Bronchus fibroblast of lung (primary cell): ENCODE measurements around the gene ZNF428. TPM values are rescaled to one million over a fixed set of nuclear protein-coding genes. Genes with fewer than 3 reads are reported as not detected.

ENCODE experiments used
- total RNA-seq: library from RNA; depleted of rRNA; stranded (reverse); fragments of >200 nt; gene quantifications from 2 replicates; pipeline ENCODE4 v1.2.3, GENCODE V29; 2015

The ZNF428 gene, protein sequence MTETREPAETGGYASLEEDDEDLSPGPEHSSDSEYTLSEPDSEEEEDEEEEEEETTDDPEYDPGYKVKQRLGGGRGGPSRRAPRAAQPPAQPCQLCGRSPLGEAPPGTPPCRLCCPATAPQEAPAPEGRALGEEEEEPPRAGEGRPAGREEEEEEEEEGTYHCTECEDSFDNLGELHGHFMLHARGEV
- 30.8 and 35.3 TPM in 2 replicates for total RNA-seq

DNA sequence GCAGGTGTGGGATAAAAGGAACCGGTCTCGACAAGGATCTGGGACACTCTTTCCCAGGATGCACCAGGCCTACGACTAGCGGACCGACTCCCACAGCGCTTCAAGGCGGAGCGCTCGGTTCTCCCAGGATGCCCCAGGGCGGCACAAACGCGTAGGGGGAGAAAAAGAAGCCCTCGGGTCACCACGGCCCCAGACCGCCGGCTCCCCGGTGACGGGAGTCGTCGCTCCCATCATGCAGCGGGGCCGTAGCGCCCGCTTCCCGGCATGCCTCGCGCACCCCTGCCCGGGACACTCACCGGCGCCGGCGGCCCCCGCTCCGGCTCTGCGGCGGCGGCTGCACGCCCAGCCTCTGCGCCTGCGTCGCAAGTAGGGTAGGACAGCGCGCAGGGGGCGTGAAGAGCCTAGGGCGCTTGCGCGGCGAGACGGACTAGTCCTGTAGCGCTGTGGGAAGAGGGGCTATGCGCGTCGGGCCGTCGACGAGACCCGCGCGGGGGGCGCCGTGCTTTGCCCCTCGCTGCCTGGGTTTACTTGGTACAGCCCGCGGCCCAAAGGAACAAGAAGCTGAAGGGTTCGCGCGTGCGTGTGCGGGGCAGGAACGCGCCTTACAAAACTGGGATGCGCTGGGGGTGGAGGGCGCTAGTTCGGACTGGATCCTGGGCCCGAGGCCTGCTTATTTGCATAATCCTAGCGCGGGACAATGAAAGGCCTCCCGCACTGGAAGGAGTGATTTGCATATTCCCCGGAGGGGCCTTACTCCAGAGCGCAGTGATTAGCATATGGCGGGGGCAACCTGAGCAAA is at the start of gene ZNF428:
TSS of gene ZNF428 (minus strand) at position 368 of the 799 bp plus-strand sequence. CDS start 5,325 bp downstream, outside the sequence.

DNA sequence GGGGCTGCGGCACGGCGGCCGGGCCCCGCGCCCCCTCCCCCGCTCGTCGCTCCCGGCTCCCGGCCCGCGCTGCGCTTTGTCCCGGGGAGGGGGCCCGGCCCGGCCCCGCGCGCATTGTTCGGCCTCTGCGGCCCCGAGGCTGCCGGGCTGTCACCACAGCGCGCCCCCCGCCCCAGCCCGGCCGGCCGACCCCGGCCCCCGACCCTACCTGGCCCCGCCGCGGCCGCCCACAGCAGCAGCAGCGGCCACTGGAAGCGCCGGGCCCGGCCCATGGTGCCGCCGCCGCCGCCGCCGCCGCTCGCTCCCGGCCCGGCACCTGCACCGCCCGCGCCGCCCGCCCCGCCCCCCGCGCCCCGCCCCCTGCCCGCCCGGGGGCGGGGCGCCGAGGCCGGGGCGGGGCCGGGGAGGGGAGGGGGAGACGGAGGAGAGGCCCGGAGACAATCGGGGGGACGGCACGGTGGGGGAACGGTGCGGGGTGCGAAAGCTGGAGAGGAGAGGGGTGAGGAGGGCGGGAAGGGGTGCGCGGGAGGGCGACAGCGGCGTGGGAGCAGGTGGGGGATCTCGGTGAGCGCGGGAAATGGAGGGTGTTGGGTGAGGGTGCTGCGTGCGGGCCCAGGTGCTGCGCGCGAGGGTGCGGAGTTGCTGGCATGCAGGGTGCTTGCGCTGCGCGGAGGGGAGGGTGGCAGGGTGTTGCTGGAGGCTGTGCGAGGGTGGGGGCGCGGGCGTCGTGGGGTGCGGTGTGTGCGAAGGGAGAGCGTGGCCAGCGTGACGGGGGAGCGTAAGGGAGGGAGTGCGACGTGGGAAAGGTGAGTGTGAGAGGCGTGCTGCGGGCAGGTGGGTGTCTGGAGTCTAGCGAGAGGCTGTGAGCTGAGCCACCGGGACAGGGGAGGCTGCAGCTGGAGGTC is 20.3 kb upstream of the ZNF428 start, which contains the start of gene CADM4:
TSS of gene CADM4 (minus strand) at position 332 of the 905 bp plus-strand sequence. CDS start at position 272, 60 bp downstream.

DNA sequence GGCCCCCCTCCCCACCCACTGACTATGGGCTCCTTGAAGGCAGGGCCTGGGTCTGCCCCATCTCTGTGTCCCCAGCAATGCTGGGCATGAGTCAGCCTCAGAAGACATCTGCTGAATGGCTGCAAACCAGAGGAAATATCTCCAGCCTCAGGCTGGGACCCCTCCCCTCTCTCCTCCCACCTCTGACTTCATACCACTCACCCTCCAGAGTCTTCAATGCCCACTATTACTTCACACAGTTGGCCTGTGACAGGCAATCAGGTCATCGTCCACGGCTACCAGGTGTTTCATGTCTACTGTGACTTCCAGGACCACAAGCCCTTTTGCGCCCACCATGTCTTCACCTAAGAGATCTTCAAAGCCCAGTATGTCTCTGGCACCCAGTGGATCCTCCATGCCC is 7.6 kb downstream of the ZNF428 start, which contains the start of gene SRRM5:
TSS of gene SRRM5 (plus strand) at position 301 of the 400 bp plus-strand sequence. CDS start at position 335, 34 bp downstream.

DNA sequence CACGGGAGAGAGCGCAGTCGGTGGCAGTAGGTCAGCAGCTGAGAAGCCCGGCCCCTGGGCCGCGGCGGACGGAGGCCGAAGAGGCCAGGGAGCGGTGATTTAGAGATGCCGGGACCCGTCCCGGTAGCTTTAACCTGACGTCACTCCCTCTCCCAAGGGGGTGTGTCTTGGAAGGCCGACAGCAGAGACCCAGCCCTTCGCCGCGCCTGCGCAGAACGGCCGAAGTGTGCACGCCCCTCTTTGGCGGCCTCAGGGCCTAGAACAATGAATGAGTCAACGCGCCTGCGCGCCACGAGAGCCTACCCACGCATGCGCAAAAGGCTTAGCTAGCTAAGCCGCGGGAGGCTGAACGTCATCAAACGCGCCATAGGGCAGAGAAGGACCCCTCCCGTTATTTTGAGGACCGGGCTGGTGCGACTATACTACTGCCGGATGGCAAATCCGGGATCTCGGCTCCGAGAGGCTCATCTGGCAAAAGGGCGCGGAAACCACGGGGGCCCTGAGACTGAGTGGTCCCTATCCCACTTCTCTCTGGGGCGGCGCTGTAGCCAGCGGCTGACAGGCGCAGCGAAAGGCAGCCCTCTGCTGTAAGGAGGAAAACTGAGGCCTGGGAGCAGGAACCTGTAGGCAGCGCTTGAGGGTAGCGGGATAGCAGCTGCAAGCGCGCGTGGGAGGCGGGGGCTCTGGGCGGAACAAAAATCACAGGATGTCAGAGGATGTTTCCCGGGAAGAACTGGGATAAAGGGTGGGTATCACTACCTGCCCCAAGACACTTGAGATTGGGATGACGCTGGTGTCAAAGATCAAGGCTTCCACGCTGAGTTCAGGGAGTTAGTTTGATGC is 23.2 kb downstream of the ZNF428 start, which contains the start of the genes IRGQ and ZNF576:
TSS of gene IRGQ (minus strand) at position 136 of the 843 bp plus-strand sequence. CDS start 796 bp downstream, outside the sequence.
TSS of gene ZNF576 (plus strand) at position 597 of the 843 bp plus-strand sequence. CDS start 514 bp downstream, outside the sequence.

DNA sequence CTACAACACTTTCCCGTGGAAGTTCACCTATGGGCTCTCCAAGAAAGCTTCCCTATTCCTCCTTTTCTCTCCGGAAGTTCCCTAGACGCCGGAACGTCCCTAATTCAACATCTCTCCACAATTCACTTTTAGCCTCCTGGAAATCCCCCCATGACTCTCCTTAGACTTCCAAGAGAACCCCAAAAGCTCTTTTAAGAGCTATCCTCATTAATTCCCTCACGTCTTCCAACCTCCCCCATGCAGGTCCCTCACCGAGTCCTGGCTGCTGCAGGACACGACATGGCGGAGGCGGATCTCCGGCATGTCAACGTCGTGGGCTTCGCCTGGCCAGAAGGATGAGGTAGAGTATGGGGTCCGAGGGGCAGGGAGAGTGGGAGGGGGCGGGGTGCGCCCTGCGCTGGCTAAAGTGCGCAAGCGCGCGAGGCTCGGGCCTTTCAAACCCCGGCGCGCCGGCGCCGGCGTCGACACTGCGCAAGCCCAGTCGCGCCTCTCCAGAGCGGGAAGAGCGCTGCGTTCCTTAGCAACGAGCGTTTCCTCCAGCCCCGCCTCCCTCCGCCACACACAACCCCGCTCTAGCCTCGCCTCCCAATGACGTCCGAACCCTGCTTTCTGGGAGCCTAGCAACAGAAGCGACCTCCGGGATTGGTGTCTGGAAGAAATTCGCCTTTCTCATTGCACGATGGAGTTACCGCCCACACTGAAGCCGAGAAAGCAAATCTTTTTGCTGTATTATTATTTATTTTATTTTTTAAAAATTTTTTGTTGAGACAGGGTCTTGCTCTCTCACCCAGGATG is 44.1 kb downstream of the ZNF428 start, which contains the start of the genes PINLYP and XRCC1:
TSS of gene PINLYP (plus strand) at position 646 of the 795 bp plus-strand sequence. CDS start 1,391 bp downstream, outside the sequence.
TSS of gene XRCC1 (minus strand) at position 372 of the 795 bp plus-strand sequence. CDS start at position 303, 69 bp downstream.

Other genes with a start within 250 kb of the ZNF428 start
- not detected in 2 replicates for gene TEX101, start 204.7 kb downstream of the ZNF428 start, total RNA-seq
- gene LYPD3, start 154.0 kb downstream of the ZNF428 start, total RNA-seq, result 0.50 and 0.59 TPM in 2 replicates
- 3.7 and 5.0 TPM in 2 replicates for gene PHLDB3, start 114.9 kb downstream of the ZNF428 start, total RNA-seq
- 69.8 and 80.3 TPM in 2 replicates for gene ETHE1, start 92.4 kb downstream of the ZNF428 start, total RNA-seq
- 0.17 and 0.59 TPM in 2 replicates for gene ZNF575, start 86.4 kb downstream of the ZNF428 start, total RNA-seq
- gene XRCC1, start 44.1 kb downstream of the ZNF428 start, total RNA-seq, result 40.0 and 48.0 TPM in 2 replicates
- gene PINLYP, start 43.8 kb downstream of the ZNF428 start, total RNA-seq, result 6.2 and 7.3 TPM in 2 replicates
- gene IRGQ, start 23.5 kb downstream of the ZNF428 start, total RNA-seq, result 7.7 and 10.1 TPM in 2 replicates
- gene ZNF576, start 23.0 kb downstream of the ZNF428 start, total RNA-seq, result 8.4 and 11.0 TPM in 2 replicates
- 0.34 TPM in 1 of 2 replicates, not detected in the other for gene SRRM5, start 7.5 kb downstream of the ZNF428 start, total RNA-seq
- 1.5 and 2.2 TPM in 2 replicates for gene CADM4, start 20.2 kb upstream of the ZNF428 start, total RNA-seq
- gene PLAUR, start 50.5 kb upstream of the ZNF428 start, total RNA-seq, result 118 and 131 TPM in 2 replicates
- gene IRGC, start 96.4 kb upstream of the ZNF428 start, total RNA-seq, result not detected in 2 replicates
- 14.9 and 22.9 TPM in 2 replicates for gene SMG9, start 135.3 kb upstream of the ZNF428 start, total RNA-seq
- gene KCNN4, start 161.3 kb upstream of the ZNF428 start, total RNA-seq, result 0.17 and 0.74 TPM in 2 replicates
- gene LYPD5, start 182.8 kb upstream of the ZNF428 start, total RNA-seq, result 0.89 TPM in 1 of 2 replicates, not detected in the other
- gene ZNF283, start 207.7 kb upstream of the ZNF428 start, total RNA-seq, result 1.8 and 3.5 TPM in 2 replicates